HG02852 (cell line): ENCODE measurements around the gene ZFP36L2.
"Not testable (repeated sequence)": the region's sequence is repeated elsewhere in the genome, so short reads cannot be mapped to it uniquely, and the experiment has no call there.

Source experiments
- ATAC-seq: cut with Tn5 transposase; IDR thresholded peaks from one replicate; pipeline ENCODE4 v1.9.1; 2021; ENCODE audit warnings: mild to moderate bottlenecking, moderate library complexity; ENCODE audit not compliant: unreplicated experiment

Gene ZFP36L2

GRCh38 chr2:43210125-43210466 lies 16.3 kb downstream of the ZFP36L2 start:
- no peak for ATAC-seq

- no peak for ATAC-seq
These were observed 17.1 kb downstream of the ZFP36L2 start for GRCh38 chr2:43209204-43209717.

GRCh38 chr2:43207553-43208300 lies 18.7 kb downstream of the ZFP36L2 start:
- ATAC-seq: no peak

- ATAC-seq: no peak
These were observed 19.8 kb downstream of the ZFP36L2 start for GRCh38 chr2:43206602-43207001.

- no peak for ATAC-seq
These were observed 23.0 kb downstream of the ZFP36L2 start for GRCh38 chr2:43203373-43203772.

- no peak for ATAC-seq
These were observed 24.1 kb downstream of the ZFP36L2 start for GRCh38 chr2:43202289-43202688.

GRCh38 chr2:43201497-43201896 lies 24.9 kb downstream of the ZFP36L2 start:
- no peak for ATAC-seq

GRCh38 chr2:43201016-43201415 lies 25.4 kb downstream of the ZFP36L2 start:
- no peak for ATAC-seq

GRCh38 chr2:43199492-43200488 lies 26.6 kb downstream of the ZFP36L2 start:
- no peak for ATAC-seq

- ATAC-seq: no peak
These were observed 28.1 kb downstream of the ZFP36L2 start for GRCh38 chr2:43198263-43198662.

- ATAC-seq: no peak
These were observed 28.9 kb downstream of the ZFP36L2 start for GRCh38 chr2:43197588-43197896.

GRCh38 chr2:43196768-43197587 lies 29.4 kb downstream of the ZFP36L2 start:
- no peak for ATAC-seq

GRCh38 chr2:43194121-43194869 lies 32.1 kb downstream of the ZFP36L2 start:
- ATAC-seq: no peak

- no peak for ATAC-seq
These were observed 32.7 kb downstream of the ZFP36L2 start for GRCh38 chr2:43193652-43194120.

- no peak for ATAC-seq
These were observed 33.4 kb downstream of the ZFP36L2 start for GRCh38 chr2:43192744-43193651.

- ATAC-seq: no peak
These were observed 34.4 kb downstream of the ZFP36L2 start for GRCh38 chr2:43191947-43192516.

- no peak for ATAC-seq
These were observed 35.9 kb downstream of the ZFP36L2 start for GRCh38 chr2:43190311-43191052.

- not testable (repeated sequence) for ATAC-seq
These were observed 36.5 kb downstream of the ZFP36L2 start for GRCh38 chr2:43189861-43190260.
